ENCODE results near the gene MTMR3. TPM values are rescaled to one million over a fixed set of nuclear protein-coding genes. Genes with fewer than 3 reads are reported as not detected.

The MTMR3 gene
- total RNA-seq, 1 donor: 36.9 TPM

DNA sequence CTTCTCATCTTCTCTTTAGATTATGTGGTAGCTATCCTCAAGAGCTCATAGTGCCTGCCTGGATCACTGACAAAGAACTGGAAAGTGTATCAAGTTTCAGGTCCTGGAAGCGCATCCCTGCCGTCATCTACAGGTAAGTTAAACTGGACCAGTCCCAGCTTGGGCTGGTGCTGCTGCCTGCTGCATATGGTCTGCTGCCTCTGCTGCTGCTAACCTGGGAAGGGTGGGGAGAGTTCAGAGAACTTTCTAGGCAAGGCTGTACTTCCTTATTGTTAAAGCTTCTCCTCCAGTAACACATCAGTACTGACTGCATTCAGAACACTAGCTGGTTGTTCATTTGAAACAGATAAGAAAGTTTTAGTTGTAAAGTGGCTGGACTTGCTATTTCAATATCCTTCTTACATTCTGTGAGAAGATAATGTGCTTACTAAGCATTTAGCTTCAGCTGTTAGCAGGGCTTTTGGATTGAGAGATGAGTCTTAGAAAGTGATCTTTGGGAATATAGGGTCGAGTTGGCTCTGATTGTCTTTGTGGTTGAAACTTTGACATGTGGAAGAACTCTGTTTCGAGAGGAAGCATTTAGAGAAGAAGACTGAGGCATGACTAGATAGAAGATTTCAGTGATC lies 120.0 kb downstream of the MTMR3 start:
- no peak for DNase-seq (ENCODE audit: insufficient read length, low spot score, missing footprints)
- Histone ChIP-seq H3K79me2 (ENCODE audit: insufficient read depth, low read length) (no peaks in the 10 kb centered on the region), H3K27me3 (ENCODE audit: insufficient read depth, low read length) (no peaks in the 10 kb centered on the region), H3K9me3 (ENCODE audit: low read depth, low read length) (no peaks in the 10 kb centered on the region), H4K20me1 (ENCODE audit: insufficient read depth, low read length) (peaks cover 10% of the 10 kb centered on the region), H3K4me1 (ENCODE audit: insufficient read depth, low read length) (peaks cover 11% of the 10 kb centered on the region), H3K4me3 (ENCODE audit: insufficient read depth, low read length) (no peak overlapping the region), H3K4me2 (ENCODE audit: insufficient read depth, low read length) (no peak overlapping the region), H3K36me3 (ENCODE audit: insufficient read depth, low read length) (peaks cover 23% of the 10 kb centered on the region), H3K27ac (ENCODE audit: low read depth, low read length) (no peak overlapping the region), H2AFZ (ENCODE audit: low read length) (no peak overlapping the region)
- TF ChIP-seq CTCF (IDR thresholded peaks at IDR 0.05; ENCODE audit: extremely low read depth, low read depth, low read length): no peak

DNA sequence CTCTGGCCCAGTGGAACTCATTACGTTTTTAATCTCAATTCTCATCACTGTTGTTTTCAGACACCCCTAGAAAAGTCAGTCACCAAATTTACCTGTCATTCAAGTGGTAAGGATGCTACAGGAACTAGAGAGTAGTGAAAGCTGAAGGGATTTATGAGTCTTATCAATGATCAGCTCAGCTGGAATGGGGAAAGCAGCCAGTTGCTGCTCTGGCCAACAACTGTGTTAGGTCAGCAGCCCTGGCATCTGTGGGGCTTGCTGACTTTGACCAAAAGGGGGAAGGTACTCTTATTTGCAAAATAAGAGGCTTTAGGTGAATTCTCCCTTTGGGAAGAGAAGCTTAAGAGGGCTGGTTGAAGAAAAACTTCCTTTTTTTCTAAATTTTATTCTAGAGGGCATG lies 121.1 kb downstream of the MTMR3 start:
- DNase-seq (ENCODE audit: insufficient read length, low spot score, missing footprints): no peak
- no peak overlapping the region for H3K27ac ChIP-seq (ENCODE audit: low read depth, low read length)
- no peak overlapping the region for H2AFZ ChIP-seq (ENCODE audit: low read length)
- no peaks in the 10 kb centered on the region for H3K79me2 ChIP-seq (ENCODE audit: insufficient read depth, low read length)
- peaks cover 10% of the 10 kb centered on the region for H4K20me1 ChIP-seq (ENCODE audit: insufficient read depth, low read length)
- no peak overlapping the region for H3K4me2 ChIP-seq (ENCODE audit: insufficient read depth, low read length)
- no peaks in the 10 kb centered on the region for H3K9me3 ChIP-seq (ENCODE audit: low read depth, low read length)
- peaks cover 32% of the 10 kb centered on the region for H3K36me3 ChIP-seq (ENCODE audit: insufficient read depth, low read length)
- H3K4me1 ChIP-seq (ENCODE audit: insufficient read depth, low read length): peaks cover 6% of the 10 kb centered on the region
- no peaks in the 10 kb centered on the region for H3K27me3 ChIP-seq (ENCODE audit: insufficient read depth, low read length)
- no peak overlapping the region for H3K4me3 ChIP-seq (ENCODE audit: insufficient read depth, low read length)
- TF ChIP-seq CTCF (IDR thresholded peaks at IDR 0.05; ENCODE audit: extremely low read depth, low read depth, low read length): no peak

DNA sequence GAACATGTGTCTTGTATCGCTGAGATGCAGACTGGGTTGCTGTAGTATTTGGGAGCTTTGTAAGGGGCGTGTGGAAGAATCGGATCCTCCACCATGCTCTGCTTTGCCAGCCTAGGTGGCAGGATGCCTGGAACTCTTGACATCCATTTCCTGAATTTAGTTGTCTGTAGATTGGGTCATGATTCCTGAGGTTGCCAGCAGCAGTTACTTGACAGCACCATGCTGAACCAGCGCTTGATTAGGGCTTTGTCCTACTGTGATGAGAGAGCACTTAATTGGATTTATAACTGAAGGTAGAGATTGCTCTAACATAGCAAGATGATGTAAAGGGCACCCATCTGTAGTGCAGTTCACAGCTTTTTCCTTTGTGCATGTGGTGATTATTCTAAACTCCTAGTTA lies 121.7 kb downstream of the MTMR3 start:
- Histone ChIP-seq H3K79me2 (ENCODE audit: insufficient read depth, low read length) (no peaks in the 10 kb centered on the region), H3K4me1 (ENCODE audit: insufficient read depth, low read length) (peaks cover 6% of the 10 kb centered on the region), H3K4me3 (ENCODE audit: insufficient read depth, low read length) (no peak overlapping the region), H4K20me1 (ENCODE audit: insufficient read depth, low read length) (peaks cover 10% of the 10 kb centered on the region), H3K36me3 (ENCODE audit: insufficient read depth, low read length) (peaks cover 29% of the 10 kb centered on the region), H3K27me3 (ENCODE audit: insufficient read depth, low read length) (no peaks in the 10 kb centered on the region), H3K9me3 (ENCODE audit: low read depth, low read length) (no peaks in the 10 kb centered on the region), H3K4me2 (ENCODE audit: insufficient read depth, low read length) (no peak overlapping the region), H2AFZ (ENCODE audit: low read length) (no peak overlapping the region), H3K27ac (ENCODE audit: low read depth, low read length) (no peak overlapping the region)
- no peak for DNase-seq (ENCODE audit: insufficient read length, low spot score, missing footprints)
- TF ChIP-seq CTCF (IDR thresholded peaks at IDR 0.05; ENCODE audit: extremely low read depth, low read depth, low read length): no peak

DNA sequence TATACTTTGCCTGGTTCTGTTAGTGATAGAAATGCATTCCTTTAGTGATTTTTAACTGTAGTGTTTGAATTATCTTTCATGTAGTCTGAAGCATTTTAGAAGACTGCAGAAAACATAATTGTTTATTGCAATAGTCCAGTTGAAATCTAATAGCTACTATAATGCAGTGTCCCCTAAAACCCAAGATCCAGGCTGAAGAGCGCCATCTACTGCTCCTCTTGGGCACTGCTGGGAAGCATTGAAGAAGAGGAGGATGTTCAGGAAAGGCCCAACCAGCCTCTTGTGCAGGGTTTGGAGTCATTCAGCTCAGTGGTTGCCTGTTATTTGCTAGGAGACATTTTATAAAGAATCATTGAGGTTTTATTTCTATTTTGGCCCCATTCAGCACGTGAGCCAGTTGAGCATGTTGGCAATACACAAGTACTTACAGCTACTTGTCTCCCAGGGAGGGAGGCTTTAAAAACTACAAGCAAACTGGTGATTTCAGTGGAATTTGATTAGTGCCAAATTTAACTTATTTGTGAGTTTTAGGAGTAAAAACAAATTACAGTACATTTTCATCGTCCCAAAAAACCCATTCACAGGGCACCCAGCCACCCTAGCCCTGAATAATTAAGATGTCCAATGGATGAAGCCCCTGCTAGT lies 122.4 kb downstream of the MTMR3 start:
- H4K20me1 ChIP-seq (ENCODE audit: insufficient read depth, low read length): peaks cover 10% of the 10 kb centered on the region
- H3K79me2 ChIP-seq (ENCODE audit: insufficient read depth, low read length): no peaks in the 10 kb centered on the region
- peaks cover 6% of the 10 kb centered on the region for H3K4me1 ChIP-seq (ENCODE audit: insufficient read depth, low read length)
- no peaks in the 10 kb centered on the region for H3K9me3 ChIP-seq (ENCODE audit: low read depth, low read length)
- no peak overlapping the region for H2AFZ ChIP-seq (ENCODE audit: low read length)
- peaks cover 36% of the 10 kb centered on the region for H3K36me3 ChIP-seq (ENCODE audit: insufficient read depth, low read length)
- H3K27ac ChIP-seq (ENCODE audit: low read depth, low read length): no peak overlapping the region
- peak; percentile 99 for TF ChIP-seq CTCF (IDR thresholded peaks at IDR 0.05; ENCODE audit: extremely low read depth, low read depth, low read length)
- no peak overlapping the region for H3K4me3 ChIP-seq (ENCODE audit: insufficient read depth, low read length)
- H3K27me3 ChIP-seq (ENCODE audit: insufficient read depth, low read length): no peaks in the 10 kb centered on the region
- no peak overlapping the region for H3K4me2 ChIP-seq (ENCODE audit: insufficient read depth, low read length)
- no peak for DNase-seq (ENCODE audit: insufficient read length, low spot score, missing footprints)

Measured in osteoblast (primary cell).